Measurements from ENCODE around the gene PPIP5K2.

PPIP5K2 gene

DNA sequence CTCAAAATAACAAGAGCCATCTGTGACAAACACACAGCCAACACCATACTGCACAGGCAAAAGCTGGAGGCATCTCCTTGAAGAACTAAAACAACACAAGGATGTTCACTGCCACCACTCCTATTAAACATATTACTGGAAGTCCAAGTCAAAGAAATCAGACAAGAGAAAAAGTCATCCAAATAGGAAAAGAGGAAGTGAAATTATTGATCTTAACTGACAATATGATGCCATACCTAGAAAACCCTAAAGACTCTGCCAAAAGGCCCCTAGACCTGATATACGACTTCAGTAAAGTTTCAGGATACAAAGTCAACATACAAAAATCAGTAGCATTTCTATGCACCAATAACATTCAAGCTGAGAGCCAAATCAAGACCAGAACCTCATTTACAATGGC lies 108.5 kb downstream of the PPIP5K2 start:
- TF ChIP-seq CTCF (IDR thresholded peaks at IDR 0.05; ENCODE audit: low read depth, low read length), result no peak
- no peak for DNase-seq (ENCODE audit: extremely low read depth, low read depth)

DNA sequence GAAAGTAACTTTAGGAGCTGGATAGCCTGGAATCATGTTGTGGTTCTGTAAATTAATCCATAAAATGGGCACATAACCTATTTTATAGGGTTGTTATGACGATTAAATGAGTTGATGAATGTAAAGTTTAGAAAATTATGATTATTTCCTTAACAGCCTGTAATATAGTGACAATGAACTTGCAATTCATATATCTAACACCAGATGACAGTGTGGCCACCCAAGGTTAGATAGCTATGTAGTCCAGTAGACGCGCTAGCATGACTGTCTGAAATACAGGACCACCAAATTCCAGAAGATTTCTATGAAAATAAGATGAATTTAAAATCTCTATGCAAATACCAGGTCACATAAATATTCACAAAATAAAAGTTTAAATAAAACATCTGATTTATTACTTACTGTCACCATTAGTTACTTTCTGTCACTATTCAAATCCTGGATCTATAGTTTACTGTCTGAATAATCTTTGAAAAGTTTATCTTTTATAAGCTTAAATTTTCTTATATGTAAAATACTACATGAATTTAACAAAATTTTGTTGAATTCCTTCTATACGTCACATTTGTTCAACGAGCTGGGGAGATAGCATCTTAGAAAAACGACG lies 112.4 kb downstream of the PPIP5K2 start:
- TF ChIP-seq CTCF (IDR thresholded peaks at IDR 0.05; ENCODE audit: low read depth, low read length), result peak; percentile 73
- no peak for DNase-seq (ENCODE audit: extremely low read depth, low read depth)

GRCh38 chr5:103234239-103234975 lies 114.3 kb downstream of the PPIP5K2 start:
- no peak for DNase-seq (ENCODE audit: extremely low read depth, low read depth)
- no peak for TF ChIP-seq CTCF (IDR thresholded peaks at IDR 0.05; ENCODE audit: low read depth, low read length)

DNA sequence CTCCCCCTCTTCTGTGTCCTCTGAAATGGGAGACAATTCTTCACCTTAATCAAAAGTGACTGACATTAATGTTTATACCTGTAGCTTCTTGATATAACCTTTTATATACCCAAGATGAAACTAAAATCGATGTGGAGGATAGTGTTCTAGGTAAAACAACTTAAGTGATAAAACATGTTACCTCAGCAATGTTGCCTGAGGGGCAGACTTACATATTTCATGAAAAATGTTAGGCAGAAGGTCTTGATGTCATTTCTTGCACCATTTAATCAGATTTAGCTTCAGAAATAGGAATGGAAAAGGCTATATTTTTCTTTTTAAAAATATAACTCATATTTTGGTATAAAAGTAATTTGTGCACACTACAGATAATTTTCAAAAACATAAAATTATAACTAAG lies 115.8 kb downstream of the PPIP5K2 start:
- TF ChIP-seq CTCF (IDR thresholded peaks at IDR 0.05; ENCODE audit: low read depth, low read length), result no peak

GRCh38 chr5:103237778-103238177 lies 117.7 kb downstream of the PPIP5K2 start:
- TF ChIP-seq CTCF (IDR thresholded peaks at IDR 0.05; ENCODE audit: low read depth, low read length), result no peak

More for the DNA sequence above, 115.8 kb downstream of the PPIP5K2 start:
- no peak for DNase-seq (ENCODE audit: extremely low read depth, low read depth)

GRCh38 chr5:103243665-103244064 lies 123.6 kb downstream of the PPIP5K2 start:
- no peak for TF ChIP-seq CTCF (IDR thresholded peaks at IDR 0.05; ENCODE audit: low read depth, low read length)
- DNase-seq (ENCODE audit: extremely low read depth, low read depth), result no peak

More at GRCh38 chr5:103237778-103238177, 117.7 kb downstream of the PPIP5K2 start:
- no peak for DNase-seq (ENCODE audit: extremely low read depth, low read depth)

- no peak for DNase-seq (ENCODE audit: extremely low read depth, low read depth)
- no peak for TF ChIP-seq CTCF (IDR thresholded peaks at IDR 0.05; ENCODE audit: low read depth, low read length)
These were observed 124.3 kb downstream of the PPIP5K2 start for GRCh38 chr5:103244398-103244797.

Measured in AG09319 (cell line).